Adrenal gland (tissue), 12 donors: ENCODE data around the gene CLK3. TPM values are rescaled to one million over a fixed set of nuclear protein-coding genes. Genes with fewer than 3 reads are reported as not detected.

Experiments
- DNase-seq, 7 donors: peaks; one replicate each; pipeline ENCODE4 v3.0.0-alpha.2; 2019 to 2020
- H3K27ac ChIP-seq, 5 donors: fragments of 200-600 bp; sonication (generic) in 4 of 5; 1 replicate in 3 of 5; 2 replicates in 2 of 5; pipeline versions ENCODE4 v1.5.1 to v1.8.0; 2016 to 2020; ENCODE audit warnings: mild to moderate bottlenecking in 1 of 5
- H3K27me3 ChIP-seq: fragments of 200-600 bp; 2 replicates; pipeline ENCODE4 v1.8.0; 2021
- H3K36me3 ChIP-seq, 2 donors: fragments of 200-600 bp; replicated peaks in 1 of 2; 1 replicate in 1 of 2; 2 replicates in 1 of 2; pipeline versions ENCODE4 v1.5.1 to v1.8.0; 2018 to 2022
- H3K4me1 ChIP-seq, 2 donors: fragments of 200-600 bp; replicated peaks in 1 of 2; 1 replicate in 1 of 2; 2 replicates in 1 of 2; pipeline versions ENCODE4 v1.5.1 to v1.8.0; 2018 to 2021
- H3K4me3 ChIP-seq, 4 donors: fragments of 200-600 bp; sonication (generic) in 3 of 4; one replicate each; pipeline ENCODE4 v1.5.1; 2016 to 2018
- H3K9me3 ChIP-seq, 3 donors: fragments of 200-600 bp; sonication (generic) in 1 of 3; replicated peaks in 1 of 3; 1 replicate in 2 of 3; 2 replicates in 1 of 3; pipeline versions ENCODE4 v1.5.1 to v1.8.0; 2016 to 2021
- POLR2A ChIP-seq, 2 donors: fragments of 450-650 bp; IDR thresholded peaks; one replicate each; pipeline ENCODE4 v1.6.1; 2017; ENCODE audit warnings: antibody characterized with exemption in 2 of 2, mild to moderate bottlenecking in 2 of 2, moderate library complexity in 1 of 2
- WGBS, 4 donors: extraction: QIAGEN DNeasy Blood & Tissue Kit in 2 of 4; methylation state at CpG; one replicate each; pipeline versions ENCODE4 v1.1.5 to v1.1.7; 2013 to 2017; 5-methylcytosine and 5-hydroxymethylcytosine counted together
- intact Hi-C, 2 donors: fragments of 100-400 bp; cut with DNase I; formaldehyde crosslinking; loops; one replicate each; pipeline versions ENCODE4 v1.14.1 to v1.15.0; 2022 to 2023
- polyA plus RNA-seq, 3 donors: library from polyadenylated mRNA; stranded (reverse); fragments of 200-250 nt in 2 of 3; fragments of 350-450 nt in 1 of 3; fragmentation: Illumina TruSeq in 1 of 3; extraction: RNeasy Lipid Tissue Mini Kit (QIAGEN cat#74804) in 1 of 3; gene quantifications; one replicate each; pipeline ENCODE4 v1.2.3, GENCODE V29; 2013 to 2014
- total RNA-seq, 9 donors: library from RNA; depleted of rRNA in 4 of 9; stranded (reverse); fragments of >200 nt in 4 of 9; fragments of 120-200 nt in 1 of 9; fragmentation: NEBNext Ultra II Directional in 1 of 9; extraction: Animal tissue kit (Norgen Biotek cat#: 25700) in 1 of 9; gene quantifications; one replicate each; pipeline versions ENCODE4 v1.1.0 to v1.2.4, GENCODE V29; 2013 to 2023
- TF ChIP-seq, protein P1 (sequence below), 6 experiments: fragments of 450-650 bp in 4 of 6; fragments of 200-600 bp in 2 of 6; sonication (generic) in 1 of 6; IDR thresholded peaks; 1 replicate in 5 of 6; 2 replicates in 1 of 6; pipeline versions ENCODE4 v1.5.1 to v1.8.0; 2016 to 2021; ENCODE audit warnings: antibody characterized with exemption in 6 of 6, mild to moderate bottlenecking in 2 of 6, moderate library complexity in 1 of 6
- donor health status: healthy with polysubstance abuse.
- donor health status: Bipolar disorder and iron deficiency.
- donor health status: DM: yes; HTN: yes; CAD: no.
- donor health status: DM: no; HTN: no; CAD: no.
- donor health status: DM: no; HTN: no; CAD: no.
- donor health status: DM: yes; HTN: yes; CAD: no.

The CLK3 gene
- total and polyA plus RNA-seq, 12 donors, result 26.2 to 160 (median 66.1) TPM

DNA sequence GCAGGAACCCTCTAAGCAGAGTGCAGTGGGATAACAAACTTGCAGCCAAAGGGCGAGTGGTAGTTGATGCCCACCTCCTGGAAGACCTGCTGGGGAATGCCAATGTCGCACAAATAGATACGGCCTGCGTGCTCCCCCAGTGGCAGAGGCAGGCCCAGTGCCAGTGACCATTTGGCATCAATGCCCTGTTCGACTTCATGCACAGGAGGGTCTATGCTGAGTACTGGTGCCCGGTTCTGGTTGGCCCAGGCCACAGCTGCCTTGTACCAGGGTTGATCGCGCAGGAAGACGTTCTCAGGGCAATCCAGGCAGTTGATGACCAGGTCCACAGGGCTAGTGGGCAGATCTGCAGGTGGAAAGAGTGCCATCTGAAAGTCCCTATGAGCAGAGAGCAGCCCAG is 17.0 kb downstream of the CLK3 start:
- intact Hi-C loops, result loop anchor here (5.0 to 10.0 kb wide), 3 partner anchors 135 to 322 kb away; partner anchors contain the start of gene RPP25 (in 1 of the 2)
- no peak overlapping the region for H3K4me3 ChIP-seq
- H3K36me3 ChIP-seq, result peaks cover 0 to 98% of the 10 kb centered on the region in 2 donors
- 88 to 96% (median 93%) methylated on average over 5 to 9 of the region's 9 CpGs for WGBS, 4 donors
- TF ChIP-seq, protein P1, sequence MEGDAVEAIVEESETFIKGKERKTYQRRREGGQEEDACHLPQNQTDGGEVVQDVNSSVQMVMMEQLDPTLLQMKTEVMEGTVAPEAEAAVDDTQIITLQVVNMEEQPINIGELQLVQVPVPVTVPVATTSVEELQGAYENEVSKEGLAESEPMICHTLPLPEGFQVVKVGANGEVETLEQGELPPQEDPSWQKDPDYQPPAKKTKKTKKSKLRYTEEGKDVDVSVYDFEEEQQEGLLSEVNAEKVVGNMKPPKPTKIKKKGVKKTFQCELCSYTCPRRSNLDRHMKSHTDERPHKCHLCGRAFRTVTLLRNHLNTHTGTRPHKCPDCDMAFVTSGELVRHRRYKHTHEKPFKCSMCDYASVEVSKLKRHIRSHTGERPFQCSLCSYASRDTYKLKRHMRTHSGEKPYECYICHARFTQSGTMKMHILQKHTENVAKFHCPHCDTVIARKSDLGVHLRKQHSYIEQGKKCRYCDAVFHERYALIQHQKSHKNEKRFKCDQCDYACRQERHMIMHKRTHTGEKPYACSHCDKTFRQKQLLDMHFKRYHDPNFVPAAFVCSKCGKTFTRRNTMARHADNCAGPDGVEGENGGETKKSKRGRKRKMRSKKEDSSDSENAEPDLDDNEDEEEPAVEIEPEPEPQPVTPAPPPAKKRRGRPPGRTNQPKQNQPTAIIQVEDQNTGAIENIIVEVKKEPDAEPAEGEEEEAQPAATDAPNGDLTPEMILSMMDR (IDR thresholded peaks at IDR 0.05), result no peak
- no peak for TF ChIP-seq POLR2A (IDR thresholded peaks at IDR 0.05)
- no peaks in the 10 kb centered on the region for H3K4me1 ChIP-seq
- H3K27me3 ChIP-seq, result no peaks in the 10 kb centered on the region
- H3K9me3 ChIP-seq, result no peaks in the 10 kb centered on the region
- H3K27ac ChIP-seq, result no peak overlapping the region
- no peak for DNase-seq

DNA sequence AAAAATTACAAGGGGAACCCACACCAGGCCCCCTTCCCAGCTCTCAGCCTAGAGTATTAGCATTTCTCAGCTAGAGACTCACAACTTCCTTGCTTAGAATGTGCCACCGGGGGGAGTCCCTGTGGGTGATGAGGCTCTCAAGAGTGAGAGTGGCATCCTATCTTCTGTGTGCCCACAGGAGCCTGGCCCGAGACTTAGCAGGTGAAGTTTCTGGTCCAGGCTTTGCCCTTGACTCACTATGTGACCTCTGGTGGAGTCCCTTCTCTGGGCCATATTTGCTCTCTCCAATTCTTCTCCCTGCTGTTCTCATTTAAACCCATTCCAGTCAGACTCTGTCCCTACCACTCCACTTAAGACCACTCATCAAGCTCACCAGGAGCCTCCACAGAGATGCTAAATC is 18.1 kb downstream of the CLK3 start:
- peaks cover 0 to 90% of the 10 kb centered on the region in 2 donors for H3K36me3 ChIP-seq
- intact Hi-C loops, result loop anchor here (2.0 to 10.0 kb wide), 4 partner anchors 134 to 321 kb away; partner anchors contain the start of gene RPP25 (in 1 of the 2)
- H3K9me3 ChIP-seq, result no peaks in the 10 kb centered on the region
- DNase-seq, result no peak
- H3K4me1 ChIP-seq, result no peaks in the 10 kb centered on the region
- no peak overlapping the region for H3K4me3 ChIP-seq
- TF ChIP-seq, protein P1 (IDR thresholded peaks at IDR 0.05), result no peak
- no peak for TF ChIP-seq POLR2A (IDR thresholded peaks at IDR 0.05)
- 59 to 75% (median 68%) methylated on average over 2 of the region's 2 CpGs for WGBS, 4 donors
- H3K27ac ChIP-seq, result no peak overlapping the region
- no peaks in the 10 kb centered on the region for H3K27me3 ChIP-seq

DNA sequence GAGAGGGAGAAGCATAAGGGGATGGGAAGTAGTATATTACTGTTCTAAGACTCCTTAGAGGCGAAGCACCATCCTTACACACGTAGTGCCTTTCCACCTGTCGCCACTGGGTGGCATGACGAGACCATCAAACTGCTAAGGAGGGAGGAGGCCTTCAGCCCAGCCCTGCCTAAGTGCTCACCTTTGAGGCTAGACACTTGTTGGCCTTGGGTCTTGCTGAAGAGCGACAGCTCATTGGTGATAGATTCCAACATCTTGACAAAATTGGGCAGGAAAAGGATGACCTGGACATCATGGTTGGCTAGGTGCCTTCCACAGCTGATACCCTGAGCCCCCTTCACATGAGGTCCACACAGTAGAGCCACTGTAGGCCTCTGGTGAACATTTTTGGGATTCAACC is 19.6 kb downstream of the CLK3 start:
- Histone ChIP-seq H3K4me1 (no peaks in the 10 kb centered on the region), H3K4me3 (no peak overlapping the region), H3K36me3 (peaks cover 0 to 88% of the 10 kb centered on the region in 2 donors), H3K27me3 (no peaks in the 10 kb centered on the region), H3K9me3 (no peaks in the 10 kb centered on the region), H3K27ac (no peak overlapping the region)
- WGBS, 4 donors, result 2 to 60% (median 16%) methylated on average over 1 to 5 of the region's 5 CpGs
- intact Hi-C loops, result loop anchor here (2.0 to 10.0 kb wide), 3 partner anchors 134 to 320 kb away; partner anchors contain the start of gene RPP25 (in 1 of the 2)
- DNase-seq, result peak; percentile 54 to 80 (median 63)
- TF ChIP-seq POLR2A (IDR thresholded peaks at IDR 0.05), result no peak
- TF ChIP-seq, protein P1 (IDR thresholded peaks at IDR 0.05), result peak; percentile 60 to 92 (median 88)

DNA sequence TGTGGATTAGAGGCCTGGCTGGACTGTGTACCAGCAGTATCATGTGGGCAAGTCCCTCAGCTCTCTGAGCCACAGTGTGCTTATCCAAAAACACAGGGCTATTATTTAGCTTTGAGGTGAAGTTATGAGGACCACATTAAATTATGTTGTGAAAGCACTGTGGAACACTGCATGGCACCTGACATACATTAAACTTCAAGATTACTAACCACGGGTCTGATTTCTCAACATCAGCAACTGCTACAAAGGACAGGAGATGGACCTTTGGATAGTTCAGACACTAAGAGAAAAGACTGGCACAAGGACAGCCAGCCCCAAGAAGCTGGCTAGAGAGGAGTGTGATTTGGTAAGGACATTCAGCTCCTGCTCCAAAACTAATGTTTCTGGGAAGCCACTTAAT is 21.3 kb downstream of the CLK3 start:
- no peak for DNase-seq
- no peaks in the 10 kb centered on the region for H3K4me1 ChIP-seq
- 68 to 91% (median 75%) methylated on average over 1 of the region's 1 CpG for WGBS, 4 donors
- TF ChIP-seq POLR2A (IDR thresholded peaks at IDR 0.05), result no peak
- TF ChIP-seq, protein P1 (IDR thresholded peaks at IDR 0.05), result no peak
- intact Hi-C loops, result loop anchor here (10.0 kb wide), 2 partner anchors 252 to 318 kb away; partner anchors contain the start of gene RPP25 (in 1 of the 2)
- H3K36me3 ChIP-seq, result peaks cover 0 to 78% of the 10 kb centered on the region in 2 donors
- no peak overlapping the region for H3K27ac ChIP-seq
- no peaks in the 10 kb centered on the region for H3K27me3 ChIP-seq
- no peaks in the 10 kb centered on the region for H3K9me3 ChIP-seq
- no peak overlapping the region for H3K4me3 ChIP-seq
